ENCODE results near the gene NFAM1. TPM values are rescaled to one million over a fixed set of nuclear protein-coding genes. Genes with fewer than 3 reads are reported as not detected.

NFAM1 gene
- total RNA-seq, 1 donor from 2014 or later: 0.19 TPM

- H3K27ac Mint-ChIP-seq: peak overlapping the region; percentile 36
- H3K27me3 Mint-ChIP-seq (ENCODE audit: insufficient read depth, low read depth): peaks cover 24% of the 10 kb centered on the region
- no peaks in the 10 kb centered on the region for H3K9me3 ChIP-seq (ENCODE audit: low read depth)
- H4K20me1 ChIP-seq (ENCODE audit: low read depth): no peaks in the 10 kb centered on the region
- H3K27ac ChIP-seq: no peak overlapping the region
- peak; percentile 79 for DNase-seq (ENCODE audit: low spot score)
- no peaks in the 10 kb centered on the region for H3K36me3 ChIP-seq
- no peak overlapping the region for H3K4me3 ChIP-seq
- H2AFZ ChIP-seq (replicated peaks): peak overlapping the region; percentile 60
- no peaks in the 10 kb centered on the region for H3K9me3 Mint-ChIP-seq
- H3K9ac ChIP-seq: no peak overlapping the region
- H3K4me2 ChIP-seq: peak overlapping the region; percentile 53
- peaks cover 22% of the 10 kb centered on the region for H3F3A ChIP-seq (ENCODE audit: low read depth)
- H3K4me1 ChIP-seq: peaks cover 16% of the 10 kb centered on the region
- H3K4me1 Mint-ChIP-seq: peaks cover 24% of the 10 kb centered on the region
- H3K27me3 ChIP-seq: no peaks in the 10 kb centered on the region
- no peaks in the 10 kb centered on the region for H3K36me3 Mint-ChIP-seq
- H3K4me3 Mint-ChIP-seq: no peak overlapping the region
- no peaks in the 10 kb centered on the region for H3K79me2 ChIP-seq (ENCODE audit: low read depth)
- TF ChIP-seq EZH2phosphoT487 (IDR thresholded peaks at IDR 0.05) (no peak), EZH2 (IDR thresholded peaks at IDR 0.05) (no peak), CTCF (IDR thresholded peaks at IDR 0.05) (peak; percentile 25)
These were observed 78.1 kb downstream of the NFAM1 start for GRCh38 chr22:42353883-42354727.

GRCh38 chr22:42350373-42350772 lies 81.8 kb downstream of the NFAM1 start:
- TF ChIP-seq CTCF (IDR thresholded peaks at IDR 0.05) (no peak), EZH2phosphoT487 (IDR thresholded peaks at IDR 0.05) (no peak), EZH2 (IDR thresholded peaks at IDR 0.05) (no peak)
- DNase-seq (ENCODE audit: low spot score): no peak
- Mint-ChIP-seq H3K27ac (no peak overlapping the region), H3K4me1 (peaks cover 36% of the 10 kb centered on the region), H3K36me3 (no peaks in the 10 kb centered on the region), H3K27me3 (ENCODE audit: insufficient read depth, low read depth) (peaks cover 26% of the 10 kb centered on the region), H3K9me3 (no peaks in the 10 kb centered on the region), H3K4me3 (no peak overlapping the region)
- Histone ChIP-seq H3K4me1 (peaks cover 27% of the 10 kb centered on the region), H3K36me3 (no peaks in the 10 kb centered on the region), H3F3A (ENCODE audit: low read depth) (peaks cover 43% of the 10 kb centered on the region), H4K20me1 (ENCODE audit: low read depth) (no peaks in the 10 kb centered on the region), H3K9ac (no peak overlapping the region), H3K4me2 (no peak overlapping the region), H3K4me3 (no peak overlapping the region), H3K9me3 (ENCODE audit: low read depth) (no peaks in the 10 kb centered on the region), H3K27me3 (no peaks in the 10 kb centered on the region), H2AFZ (replicated peaks) (no peak overlapping the region), H3K79me2 (ENCODE audit: low read depth) (no peaks in the 10 kb centered on the region), H3K27ac (no peak overlapping the region)

- Mint-ChIP-seq H3K4me3 (no peak overlapping the region), H3K36me3 (no peaks in the 10 kb centered on the region), H3K4me1 (peaks cover 29% of the 10 kb centered on the region), H3K9me3 (no peaks in the 10 kb centered on the region), H3K27me3 (ENCODE audit: insufficient read depth, low read depth) (peaks cover 17% of the 10 kb centered on the region), H3K27ac (no peak overlapping the region)
- Histone ChIP-seq H3K27me3 (no peaks in the 10 kb centered on the region), H3K9me3 (ENCODE audit: low read depth) (no peaks in the 10 kb centered on the region), H3F3A (ENCODE audit: low read depth) (peaks cover 54% of the 10 kb centered on the region), H3K4me2 (peak overlapping the region; percentile 26), H3K36me3 (no peaks in the 10 kb centered on the region), H3K79me2 (ENCODE audit: low read depth) (no peaks in the 10 kb centered on the region), H3K4me3 (no peak overlapping the region), H3K27ac (no peak overlapping the region), H3K9ac (no peak overlapping the region), H4K20me1 (ENCODE audit: low read depth) (peaks cover 4% of the 10 kb centered on the region), H2AFZ (replicated peaks) (peak overlapping the region; percentile 45), H3K4me1 (peaks cover 29% of the 10 kb centered on the region)
- no peak for TF ChIP-seq CTCF (IDR thresholded peaks at IDR 0.05)
- no peak for TF ChIP-seq EZH2 (IDR thresholded peaks at IDR 0.05)
- TF ChIP-seq EZH2phosphoT487 (IDR thresholded peaks at IDR 0.05): no peak
- DNase-seq (ENCODE audit: low spot score): no peak
These were observed 84.8 kb downstream of the NFAM1 start for GRCh38 chr22:42347281-42347824.

All from neural progenitor cell (in vitro differentiated cells).